Neural cell (in vitro differentiated cells): Measurements from ENCODE around the gene CD58. TPM values are rescaled to one million over a fixed set of nuclear protein-coding genes. Genes with fewer than 3 reads are reported as not detected.

Experiments
- H2AFZ ChIP-seq: fragments of 200-600, 300-800 bp; sonication (generic), shearing (Covaris generic); 2 replicates; pipeline ENCODE4 v1.6.0; 2014; ENCODE audit warnings: low read depth, mild to moderate bottlenecking, antibody characterized with exemption, low read length, moderate library complexity
- H3F3A ChIP-seq: fragments of 200-600 bp; shearing (Covaris generic); 2 replicates; pipeline ENCODE4 v1.6.1; 2016; ENCODE audit warnings: mild to moderate bottlenecking, moderate library complexity, mixed read lengths, antibody characterized with exemption, low read length; ENCODE audit not compliant: insufficient read depth, poor library complexity, severe bottlenecking
- H3K27ac ChIP-seq: fragments of 200-600, 300-800 bp; sonication (generic), shearing (Covaris generic); 2 replicates; pipeline ENCODE4 v1.5.1; 2014; ENCODE audit warnings: mild to moderate bottlenecking, low read length, moderate library complexity
- H3K27me3 ChIP-seq: fragments of 300-800, 200-600 bp; sonication (generic), shearing (Covaris generic); 2 replicates; pipeline ENCODE4 v1.6.0; 2014; ENCODE audit warnings: mild to moderate bottlenecking, low read depth, low read length, moderate library complexity; ENCODE audit not compliant: insufficient read depth
- H3K36me3 ChIP-seq: fragments of 300-800, 200-600 bp; sonication (generic), shearing (Covaris generic); 2 replicates; pipeline ENCODE4 v1.5.1; 2014; ENCODE audit warnings: mild to moderate bottlenecking, antibody characterized with exemption, low read length, moderate library complexity; ENCODE audit not compliant: insufficient read depth
- H3K4me2 ChIP-seq: fragments of 300-800, 200-600 bp; sonication (generic), shearing (Covaris generic); 2 replicates; pipeline ENCODE4 v1.6.0; 2014; ENCODE audit warnings: mild to moderate bottlenecking, low read length
- H3K4me3 ChIP-seq: fragments of 300-800, 200-600 bp; sonication (generic), shearing (Covaris generic); 2 replicates; pipeline ENCODE4 v1.5.1; 2014; ENCODE audit warnings: mild to moderate bottlenecking, low read length, moderate library complexity
- H3K79me2 ChIP-seq: fragments of 200-600 bp; shearing (Covaris generic); replicated peaks from 2 replicates; pipeline ENCODE4 v1.6.0; 2014; ENCODE audit warnings: mild to moderate bottlenecking, low read length, moderate library complexity; ENCODE audit not compliant: insufficient read depth
- H3K9ac ChIP-seq: fragments of 300-800, 200-600 bp; sonication (generic), shearing (Covaris generic); 2 replicates; pipeline ENCODE4 v1.6.1; 2016; ENCODE audit warnings: mild to moderate bottlenecking, low read length, mixed read lengths
- H3K9me2 ChIP-seq: fragments of 200-600 bp; shearing (Covaris generic); 2 replicates; pipeline ENCODE4 v1.6.1; 2016; ENCODE audit warnings: mild to moderate bottlenecking, low read length, mixed read lengths; ENCODE audit not compliant: insufficient read depth
- H3K9me3 ChIP-seq: fragments of 200-600, 300-800 bp; sonication (generic), shearing (Covaris generic); 2 replicates; pipeline ENCODE4 v1.6.1; 2016; ENCODE audit warnings: mild to moderate bottlenecking, mixed run types, low read length, moderate library complexity, mixed read lengths
- H4K20me1 ChIP-seq: fragments of 200-600 bp; shearing (Covaris generic); 2 replicates; pipeline ENCODE4 v1.6.1; 2016; ENCODE audit warnings: mild to moderate bottlenecking, mixed run types; ENCODE audit not compliant: insufficient read depth
- CTCF ChIP-seq: fragments of 450-650 bp; IDR thresholded peaks from 2 replicates; pipeline ENCODE4 v1.5.1; 2014; ENCODE audit warnings: antibody characterized with exemption, mild to moderate bottlenecking, moderate library complexity; ENCODE audit not compliant: poor library complexity, severe bottlenecking
- EP300 ChIP-seq: fragments of 450-650 bp; conservative IDR thresholded peaks from 2 replicates; pipeline ENCODE4 v1.6.1; 2014; ENCODE audit warnings: antibody characterized with exemption, mild to moderate bottlenecking, moderate library complexity; ENCODE audit not compliant: poor library complexity, severe bottlenecking
- EZH2 ChIP-seq: fragments of 200-600, 300-800 bp; shearing (Covaris generic), sonication (generic); IDR thresholded peaks from 2 replicates; pipeline ENCODE4 v1.6.1; 2014; ENCODE audit warnings: antibody characterized with exemption, low read length, borderline replicate concordance, mild to moderate bottlenecking; ENCODE audit not compliant: insufficient read depth, poor library complexity, severe bottlenecking
- MXI1 ChIP-seq: fragments of 450-650 bp; conservative IDR thresholded peaks from 2 replicates; pipeline ENCODE4 v1.6.1; 2014; ENCODE audit warnings: antibody characterized with exemption, mild to moderate bottlenecking; ENCODE audit not compliant: poor library complexity, severe bottlenecking
- POLR2AphosphoS5 ChIP-seq: IDR thresholded peaks from 2 replicates; pipeline ENCODE4 v1.6.1; 2012
- RAD21 ChIP-seq: fragments of 450-650 bp; conservative IDR thresholded peaks from 2 replicates; pipeline ENCODE4 v1.6.1; 2014; ENCODE audit warnings: antibody characterized with exemption, mild to moderate bottlenecking, moderate library complexity
- REST ChIP-seq: IDR thresholded peaks from 2 replicates; pipeline ENCODE4 v1.6.1; 2012; ENCODE audit warnings: borderline replicate concordance
- SMC3 ChIP-seq: fragments of 450-650 bp; conservative IDR thresholded peaks from 2 replicates; pipeline ENCODE4 v1.6.1; 2014; ENCODE audit warnings: antibody characterized with exemption, mild to moderate bottlenecking, moderate library complexity; ENCODE audit not compliant: poor library complexity
- TAF1 ChIP-seq: IDR thresholded peaks from 2 replicates; pipeline ENCODE4 v1.6.1; 2012; ENCODE audit warnings: low read depth
- polyA plus RNA-seq: library from polyadenylated mRNA; depleted of rRNA; stranded (reverse); fragments of >200 nt; gene quantifications from 2 replicates; pipeline ENCODE4 v1.2.3, GENCODE V29; 2014

The CD58 gene
- polyA plus RNA-seq, 1 donor from 2014 or later = 1.8 TPM

GRCh38 chr1:116538544-116538943 lies 32.3 kb downstream of the CD58 start:
- no peaks in the 10 kb centered on the region for H3K9me3 ChIP-seq
- no peak overlapping the region for H3K27ac ChIP-seq
- TF ChIP-seq EZH2 (no peak), CTCF (no peak), POLR2AphosphoS5 (no peak), MXI1 (no peak), REST (no peak), TAF1 (no peak), SMC3 (no peak), RAD21 (no peak), EP300 (no peak)

GRCh38 chr1:116537898-116538297 lies 32.9 kb downstream of the CD58 start:
- Histone ChIP-seq H3K4me3 (no peak overlapping the region), H2AFZ (no peak overlapping the region), H3K36me3 (no peaks in the 10 kb centered on the region), H3K9ac (no peak overlapping the region), H3K9me3 (no peaks in the 10 kb centered on the region), H3K79me2 (no peaks in the 10 kb centered on the region), H3F3A (no peaks in the 10 kb centered on the region), H3K9me2 (no peaks in the 10 kb centered on the region), H3K27me3 (no peaks in the 10 kb centered on the region), H3K4me2 (no peak overlapping the region), H4K20me1 (no peaks in the 10 kb centered on the region), H3K27ac (no peak overlapping the region)
- TF ChIP-seq MXI1 (no peak), REST (no peak), SMC3 (no peak), RAD21 (no peak)

More at GRCh38 chr1:116538544-116538943, 32.3 kb downstream of the CD58 start:
- no peaks in the 10 kb centered on the region for H3K36me3 ChIP-seq
- H2AFZ ChIP-seq = no peak overlapping the region
- no peak overlapping the region for H3K4me3 ChIP-seq
- no peaks in the 10 kb centered on the region for H4K20me1 ChIP-seq
- H3F3A ChIP-seq = no peaks in the 10 kb centered on the region
- H3K4me2 ChIP-seq = no peak overlapping the region
- H3K79me2 ChIP-seq = no peaks in the 10 kb centered on the region
- H3K27me3 ChIP-seq = no peaks in the 10 kb centered on the region
- no peaks in the 10 kb centered on the region for H3K9me2 ChIP-seq
- no peak overlapping the region for H3K9ac ChIP-seq
